ENCODE results near the gene CHST8. TPM values are rescaled to one million over a fixed set of nuclear protein-coding genes. Genes with fewer than 3 reads are reported as not detected.

Gene CHST8
- total RNA-seq, 1 donor from 2014 or later: 3.2 TPM

DNA sequence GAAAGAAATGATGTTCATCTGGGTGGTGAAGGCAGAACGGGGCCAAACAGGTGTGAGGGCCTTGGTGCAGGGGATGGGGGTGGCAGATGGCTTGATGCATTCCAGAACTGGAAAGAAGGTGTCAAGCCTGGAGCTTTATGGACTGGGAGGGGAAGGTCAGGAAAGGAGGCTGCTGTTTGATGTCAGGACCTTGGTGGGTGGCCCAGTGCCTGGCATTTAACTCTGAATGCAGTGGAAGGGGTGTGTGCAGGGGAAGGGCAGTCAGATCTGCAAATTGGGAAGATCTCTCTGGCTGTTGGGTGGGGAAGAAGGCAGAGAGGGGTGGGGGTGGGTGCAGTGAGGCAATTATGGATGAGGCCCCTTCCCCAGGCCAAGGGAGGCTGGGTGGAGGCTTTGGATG is 186.6 kb downstream of the CHST8 start:
- Histone ChIP-seq H3K4me1 (peaks cover 32% of the 10 kb centered on the region), H3K27ac (no peak overlapping the region), H3K9me3 (no peaks in the 10 kb centered on the region), H3K4me3 (no peak overlapping the region), H3K36me3 (peaks cover 0 to 47% of the 10 kb centered on the region in 2 donors), H3K27me3 (no peaks in the 10 kb centered on the region)
- DNase-seq (ENCODE audit: extremely low spot score in 2 of 2): no peak
- intact Hi-C loops (cut with DNase I): no loop called here
- no peak for TF ChIP-seq POLR2AphosphoS5 (IDR thresholded peaks at IDR 0.05; ENCODE audit: insufficient read depth in 1 of 2, low read depth in 1 of 2)
- TF ChIP-seq, protein P1, sequence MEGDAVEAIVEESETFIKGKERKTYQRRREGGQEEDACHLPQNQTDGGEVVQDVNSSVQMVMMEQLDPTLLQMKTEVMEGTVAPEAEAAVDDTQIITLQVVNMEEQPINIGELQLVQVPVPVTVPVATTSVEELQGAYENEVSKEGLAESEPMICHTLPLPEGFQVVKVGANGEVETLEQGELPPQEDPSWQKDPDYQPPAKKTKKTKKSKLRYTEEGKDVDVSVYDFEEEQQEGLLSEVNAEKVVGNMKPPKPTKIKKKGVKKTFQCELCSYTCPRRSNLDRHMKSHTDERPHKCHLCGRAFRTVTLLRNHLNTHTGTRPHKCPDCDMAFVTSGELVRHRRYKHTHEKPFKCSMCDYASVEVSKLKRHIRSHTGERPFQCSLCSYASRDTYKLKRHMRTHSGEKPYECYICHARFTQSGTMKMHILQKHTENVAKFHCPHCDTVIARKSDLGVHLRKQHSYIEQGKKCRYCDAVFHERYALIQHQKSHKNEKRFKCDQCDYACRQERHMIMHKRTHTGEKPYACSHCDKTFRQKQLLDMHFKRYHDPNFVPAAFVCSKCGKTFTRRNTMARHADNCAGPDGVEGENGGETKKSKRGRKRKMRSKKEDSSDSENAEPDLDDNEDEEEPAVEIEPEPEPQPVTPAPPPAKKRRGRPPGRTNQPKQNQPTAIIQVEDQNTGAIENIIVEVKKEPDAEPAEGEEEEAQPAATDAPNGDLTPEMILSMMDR (IDR thresholded peaks at IDR 0.05): no peak

GRCh38 chr19:33809960-33810359 is 188.2 kb downstream of the CHST8 start:
- Histone ChIP-seq H3K4me1 (peaks cover 19% of the 10 kb centered on the region), H3K36me3 (peaks cover 0 to 46% of the 10 kb centered on the region in 2 donors), H3K4me3 (no peak overlapping the region), H3K27ac (no peak overlapping the region), H3K27me3 (no peaks in the 10 kb centered on the region), H3K9me3 (no peaks in the 10 kb centered on the region)
- intact Hi-C loops (cut with DNase I): no loop called here
- no peak for DNase-seq (ENCODE audit: extremely low spot score in 2 of 2)
- no peak for TF ChIP-seq POLR2AphosphoS5 (IDR thresholded peaks at IDR 0.05; ENCODE audit: insufficient read depth in 1 of 2, low read depth in 1 of 2)
- TF ChIP-seq, protein P1 (IDR thresholded peaks at IDR 0.05): no peak
- TF ChIP-seq POLR2A (IDR thresholded peaks at IDR 0.05): no peak

- Histone ChIP-seq H3K4me3 (no peak overlapping the region), H3K27me3 (no peaks in the 10 kb centered on the region), H3K36me3 (peaks cover 0 to 46% of the 10 kb centered on the region in 2 donors), H3K4me1 (peaks cover 10% of the 10 kb centered on the region), H3K9me3 (no peaks in the 10 kb centered on the region), H3K27ac (no peak overlapping the region)
- DNase-seq (ENCODE audit: extremely low spot score in 2 of 2): no peak
- intact Hi-C loops (cut with DNase I): no loop called here
- no peak for TF ChIP-seq POLR2AphosphoS5 (IDR thresholded peaks at IDR 0.05; ENCODE audit: insufficient read depth in 1 of 2, low read depth in 1 of 2)
- TF ChIP-seq, protein P1 (IDR thresholded peaks at IDR 0.05): no peak
- TF ChIP-seq POLR2A (IDR thresholded peaks at IDR 0.05): no peak
Measured at GRCh38 chr19:33810821-33811220, 189.1 kb downstream of the CHST8 start.

GRCh38 chr19:33811246-33811645 is 189.5 kb downstream of the CHST8 start:
- Histone ChIP-seq H3K4me1 (peaks cover 8% of the 10 kb centered on the region), H3K27me3 (no peaks in the 10 kb centered on the region), H3K9me3 (no peaks in the 10 kb centered on the region), H3K36me3 (peaks cover 0 to 46% of the 10 kb centered on the region in 2 donors), H3K4me3 (no peak overlapping the region), H3K27ac (no peak overlapping the region)
- intact Hi-C loops (cut with DNase I): no loop called here
- no peak for DNase-seq (ENCODE audit: extremely low spot score in 2 of 2)
- TF ChIP-seq POLR2AphosphoS5 (IDR thresholded peaks at IDR 0.05; ENCODE audit: insufficient read depth in 1 of 2, low read depth in 1 of 2) (no peak), POLR2A (IDR thresholded peaks at IDR 0.05) (no peak)
- TF ChIP-seq, protein P1 (IDR thresholded peaks at IDR 0.05): no peak

GRCh38 chr19:33811736-33812387 is 190.1 kb downstream of the CHST8 start:
- H3K36me3 ChIP-seq: peaks cover 0 to 43% of the 10 kb centered on the region in 2 donors
- intact Hi-C loops (cut with DNase I): no loop called here
- H3K27me3 ChIP-seq: no peaks in the 10 kb centered on the region
- TF ChIP-seq POLR2A (IDR thresholded peaks at IDR 0.05) (no peak), POLR2AphosphoS5 (IDR thresholded peaks at IDR 0.05; ENCODE audit: insufficient read depth in 1 of 2, low read depth in 1 of 2) (no peak)
- TF ChIP-seq, protein P1 (IDR thresholded peaks at IDR 0.05): no peak
- H3K4me3 ChIP-seq: no peak overlapping the region
- H3K9me3 ChIP-seq: no peaks in the 10 kb centered on the region
- H3K4me1 ChIP-seq: peaks cover 8% of the 10 kb centered on the region
- DNase-seq (ENCODE audit: extremely low spot score in 2 of 2): no peak
- no peak overlapping the region for H3K27ac ChIP-seq
